H7 (cell line): ENCODE measurements around the gene C16orf90. TPM values are rescaled to one million over a fixed set of nuclear protein-coding genes. Genes with fewer than 3 reads are reported as not detected.
"Not testable (repeated sequence)": the region's sequence is repeated elsewhere in the genome, so short reads cannot be mapped to it uniquely, and the experiment has no call there.

Experiments used
- DNase-seq: peaks from one replicate; pipeline ENCODE4 v3.0.0; 2012
- H3K27me3 ChIP-seq: 2 replicates; pipeline ENCODE4 v1.6.0; 2011; ENCODE audit warnings: mild to moderate bottlenecking, low read length; ENCODE audit not compliant: control insufficient read depth, insufficient read depth
- H3K36me3 ChIP-seq: replicated peaks from 2 replicates; pipeline ENCODE4 v1.5.1; 2011; ENCODE audit warnings: low read length; ENCODE audit not compliant: control insufficient read depth, insufficient read depth
- H3K4me3 ChIP-seq: 2 replicates; pipeline ENCODE4 v1.5.1; 2011; ENCODE audit warnings: low read depth, mild to moderate bottlenecking, control low read depth, low read length, moderate library complexity; ENCODE audit not compliant: insufficient read depth
- total RNA-seq: library from RNA; depleted of rRNA; stranded (reverse); fragments of >200 nt; shearing (Covaris generic); gene quantifications from 2 replicates; pipeline ENCODE4 v1.2.3, GENCODE V29; 2014; rRNA removed

The C16orf90 gene
- total RNA-seq: not detected in 2 replicates

GRCh38 chr16:3495176-3495575, at the start of gene C16orf90:
C16orf90 (minus strand) TSS chr16:3495489; CDS start chr16:3495421, 68 bp downstream.
- Histone ChIP-seq H3K27me3 (no peaks in the 10 kb centered on the region), H3K36me3 (no peaks in the 10 kb centered on the region), H3K4me3 (no peak within 1 kb of the TSS)
- DNase-seq: no peak

GRCh38 chr16:3542601-3543373, 47.5 kb upstream of the C16orf90 start:
- Histone ChIP-seq H3K36me3 (no peaks in the 10 kb centered on the region), H3K27me3 (no peaks in the 10 kb centered on the region), H3K4me3 (no peak overlapping the region)
- DNase-seq: no peak

GRCh38 chr16:3541527-3542155, 46.4 kb upstream of the C16orf90 start:
- peak; percentile 67 for DNase-seq

GRCh38 chr16:3538222-3538621, 42.9 kb upstream of the C16orf90 start:
- Histone ChIP-seq H3K4me3 (no peak overlapping the region), H3K27me3 (no peaks in the 10 kb centered on the region), H3K36me3 (0 out of 2 replicates have a peak, but pooled peaks cover 1% of the 10 kb centered on the region)
- DNase-seq: no peak

More at GRCh38 chr16:3541527-3542155, 46.4 kb upstream of the C16orf90 start:
- H3K27me3 ChIP-seq: no peaks in the 10 kb centered on the region
- H3K4me3 ChIP-seq: no peak overlapping the region
- H3K36me3 ChIP-seq: 0 out of 2 replicates have a peak, but pooled peaks cover 1% of the 10 kb centered on the region

GRCh38 chr16:3536851-3537250, 41.6 kb upstream of the C16orf90 start:
- no peak for DNase-seq
- H3K27me3 ChIP-seq: no peaks in the 10 kb centered on the region
- H3K36me3 ChIP-seq: peaks cover 1% of the 10 kb centered on the region; the same call in 1 of the 2 replicates
- no peak overlapping the region for H3K4me3 ChIP-seq

- DNase-seq: no peak
- no peak overlapping the region for H3K4me3 ChIP-seq
- peaks cover 1% of the 10 kb centered on the region; the same call in 1 of the 2 replicates for H3K36me3 ChIP-seq
- H3K27me3 ChIP-seq: no peaks in the 10 kb centered on the region
These were observed 41.0 kb upstream of the C16orf90 start for GRCh38 chr16:3536271-3536731.

- peaks cover 1% of the 10 kb centered on the region; the same call in 1 of the 2 replicates for H3K36me3 ChIP-seq
- DNase-seq: no peak
- no peak overlapping the region for H3K4me3 ChIP-seq
- H3K27me3 ChIP-seq: no peaks in the 10 kb centered on the region
These were observed 38.8 kb upstream of the C16orf90 start for GRCh38 chr16:3534126-3534525.

GRCh38 chr16:3532741-3533140, 37.5 kb upstream of the C16orf90 start:
- Histone ChIP-seq H3K27me3 (no peaks in the 10 kb centered on the region), H3K4me3 (no peak overlapping the region), H3K36me3 (peaks cover 4% of the 10 kb centered on the region)
- DNase-seq: no peak

- H3K36me3 ChIP-seq: peaks cover 3% of the 10 kb centered on the region
- no peaks in the 10 kb centered on the region for H3K27me3 ChIP-seq
- DNase-seq: no peak
- H3K4me3 ChIP-seq: no peak overlapping the region
These were observed 35.2 kb upstream of the C16orf90 start for GRCh38 chr16:3530371-3530914.

- Histone ChIP-seq H3K36me3 (peaks cover 3% of the 10 kb centered on the region), H3K4me3 (no peak overlapping the region), H3K27me3 (no peaks in the 10 kb centered on the region)
These were observed 33.9 kb upstream of the C16orf90 start for GRCh38 chr16:3529175-3529574.

GRCh38 chr16:3528406-3528805, 33.1 kb upstream of the C16orf90 start:
- no peak for DNase-seq
- Histone ChIP-seq H3K4me3 (no peak overlapping the region), H3K27me3 (no peaks in the 10 kb centered on the region), H3K36me3 (peaks cover 5% of the 10 kb centered on the region)

More at GRCh38 chr16:3529175-3529574, 33.9 kb upstream of the C16orf90 start:
- DNase-seq: no peak

- DNase-seq, H3K27me3 ChIP-seq, H3K4me3 ChIP-seq, H3K36me3 ChIP-seq: not testable (repeated sequence)
These were observed 32.0 kb upstream of the C16orf90 start for GRCh38 chr16:3527216-3527829.

GRCh38 chr16:3525951-3526350, 30.7 kb upstream of the C16orf90 start:
- Histone ChIP-seq H3K27me3 (no peaks in the 10 kb centered on the region), H3K4me3 (no peak overlapping the region), H3K36me3 (peaks cover 6% of the 10 kb centered on the region)
- no peak for DNase-seq

- no peak for DNase-seq
- H3K27me3 ChIP-seq: no peaks in the 10 kb centered on the region
- no peak overlapping the region for H3K4me3 ChIP-seq
- H3K36me3 ChIP-seq: peaks cover 5% of the 10 kb centered on the region
These were observed 28.0 kb upstream of the C16orf90 start for GRCh38 chr16:3523281-3523680.
